T-helper 1 cell (primary cell): ENCODE measurements around the gene LILRA1.
"Not testable (repeated sequence)": the region's sequence is repeated elsewhere in the genome, so short reads cannot be mapped to it uniquely, and the experiment has no call there.

Source experiments
- DNase-seq, 5 donors: peaks; one replicate each; pipeline ENCODE4 v3.0.0-alpha.2; 2012 to 2020
- total RNA-seq, 4 donors: gene quantifications; one replicate each; lab custom pipeline; 2026; lab: John Stamatoyannopoulos, UW

The LILRA1 gene
- total RNA-seq: 0 to 0.12 (median 0) reads per million in 4 donors

GRCh38 chr19:54593445-54593844, at the start of gene LILRA1:
Gene LILRA1 (plus strand): TSS chr19:54593632. CDS start chr19:54594245, 613 bp downstream.
- not testable (repeated sequence) for DNase-seq

GRCh38 chr19:54548806-54549205, 44.6 kb upstream of the LILRA1 start:
- no peak for DNase-seq

DNA sequence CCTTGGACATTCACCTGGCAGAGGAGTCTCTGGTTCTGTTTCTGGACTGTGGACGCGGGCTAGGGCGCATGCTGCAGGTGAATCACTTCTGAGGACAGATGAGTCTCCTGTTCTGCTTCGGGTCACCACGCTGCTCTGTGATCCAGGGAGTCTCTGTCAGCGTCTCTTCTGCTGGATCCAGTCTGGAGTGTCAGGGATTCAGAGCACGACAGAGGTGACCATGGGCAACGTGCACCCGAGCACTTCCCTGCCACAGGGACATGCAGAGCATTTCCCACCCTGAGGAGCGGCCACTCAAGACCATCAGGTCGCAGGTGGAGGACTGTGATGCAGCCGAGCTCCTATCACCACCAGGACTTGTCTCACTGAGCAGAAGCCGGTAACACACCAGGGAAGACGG, 44.2 kb upstream of the LILRA1 start:
- no peak for DNase-seq

- DNase-seq: peak in 1 of 5 donors; percentile 11
These were observed 42.1 kb upstream of the LILRA1 start for GRCh38 chr19:54551293-54551692.

DNA sequence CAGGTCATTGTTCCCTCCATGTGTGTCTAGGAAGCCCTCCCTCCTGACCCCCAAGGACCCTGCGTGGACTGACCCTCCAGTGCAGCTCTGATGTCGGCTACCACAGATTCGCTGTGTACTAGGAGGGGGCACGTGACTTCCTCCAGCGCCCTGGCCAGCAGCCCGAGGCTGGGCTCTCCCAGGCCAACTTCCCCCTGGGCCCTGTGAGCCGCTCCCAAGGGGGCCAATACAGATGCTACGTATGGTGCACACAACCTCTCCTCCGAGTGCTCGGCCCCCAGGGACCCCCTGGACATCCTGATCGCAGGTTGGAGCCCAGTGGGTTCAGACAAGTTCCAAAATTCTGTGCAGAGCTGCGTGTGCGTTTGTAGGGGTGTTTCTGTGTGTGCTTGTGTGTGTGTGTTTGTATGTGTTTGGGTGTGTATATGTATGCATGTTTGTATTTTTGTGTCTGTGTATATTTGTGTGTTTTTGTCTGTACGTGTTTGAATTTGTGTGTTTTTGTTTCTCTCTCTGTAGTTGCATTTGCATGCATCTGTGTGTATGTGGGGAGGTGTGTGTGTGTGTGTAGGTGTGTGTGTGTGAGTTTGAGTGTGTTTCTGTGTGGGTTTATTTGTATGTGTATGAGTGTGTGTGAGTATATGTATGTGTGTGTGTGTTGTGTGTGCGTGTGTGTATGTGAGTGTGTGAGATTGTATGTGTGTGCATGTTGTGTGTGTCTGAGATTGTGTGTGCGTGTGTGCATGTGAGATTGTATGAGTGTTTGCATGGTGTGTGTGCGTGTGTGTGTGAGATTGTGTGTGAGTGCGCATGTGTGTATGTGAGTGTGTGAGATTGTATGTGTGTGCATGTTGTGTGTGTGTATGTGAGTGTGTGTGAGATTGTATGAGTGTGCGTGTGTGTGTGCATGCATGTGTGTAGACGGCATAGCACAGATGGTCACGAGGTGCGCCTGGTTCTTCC, 41.2 kb upstream of the LILRA1 start:
- DNase-seq: no peak

DNA sequence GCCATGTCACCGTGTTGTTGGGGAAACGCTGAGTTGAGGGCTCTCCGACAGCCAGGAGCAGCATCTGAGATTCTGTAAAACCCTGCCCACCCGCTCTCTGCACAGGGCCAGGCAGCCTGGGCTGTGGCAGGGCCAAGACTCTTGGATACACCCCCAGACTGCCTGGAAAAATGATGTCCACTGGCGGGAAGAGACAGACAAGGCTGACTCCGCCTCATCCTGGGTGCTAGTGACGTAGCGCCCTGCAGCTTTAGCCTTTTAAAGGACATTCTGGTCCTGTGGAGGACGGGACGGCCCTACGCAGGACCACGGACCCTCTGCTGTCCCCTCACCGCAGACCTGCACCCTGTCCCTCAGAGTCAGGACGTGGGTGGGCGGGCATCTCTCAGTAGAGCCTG, 40.5 kb upstream of the LILRA1 start:
- no peak for DNase-seq

DNA sequence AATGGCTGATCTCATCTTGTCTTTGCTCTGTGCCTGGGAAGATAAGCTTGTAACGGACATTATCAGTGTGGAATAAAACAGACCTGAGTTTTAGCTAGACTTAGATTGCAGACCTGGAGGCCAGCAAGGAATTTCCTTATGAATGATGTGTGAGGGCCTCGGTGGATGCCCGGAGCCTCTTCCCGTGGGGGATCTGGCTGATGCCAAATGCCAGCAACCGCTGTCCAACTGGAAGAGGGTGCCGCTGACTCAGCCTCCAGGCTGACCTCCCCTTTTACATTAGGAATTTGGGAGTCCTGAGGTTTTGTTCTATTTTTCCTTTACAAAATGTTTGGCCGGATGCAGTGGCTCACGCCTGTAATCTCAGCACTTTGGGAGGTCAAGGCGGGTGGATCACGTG, 39.4 kb upstream of the LILRA1 start:
- no peak for DNase-seq

DNA sequence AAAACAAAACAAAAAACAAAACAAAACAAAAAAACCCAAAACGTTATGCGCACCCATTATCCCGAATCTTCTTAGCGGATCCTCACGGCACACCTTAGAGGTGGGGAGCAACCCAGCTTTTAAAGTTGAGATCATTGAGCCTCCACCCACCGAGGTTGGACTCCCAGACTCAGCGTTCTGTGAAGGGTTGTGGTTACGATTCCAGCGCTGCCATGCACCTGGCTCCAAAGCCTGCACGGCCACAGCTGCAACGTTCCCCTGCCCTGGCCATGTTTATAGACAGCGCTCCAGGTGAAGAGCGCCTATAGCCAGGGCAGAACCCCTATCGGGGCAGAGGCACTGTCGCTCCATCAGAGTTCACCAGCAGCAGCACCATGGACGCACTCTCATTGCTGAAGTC, 38.5 kb upstream of the LILRA1 start:
- no peak for DNase-seq

GRCh38 chr19:54556194-54556593, 37.2 kb upstream of the LILRA1 start:
- no peak for DNase-seq

- no peak for DNase-seq
These were observed 35.1 kb upstream of the LILRA1 start for GRCh38 chr19:54558339-54558738.

DNA sequence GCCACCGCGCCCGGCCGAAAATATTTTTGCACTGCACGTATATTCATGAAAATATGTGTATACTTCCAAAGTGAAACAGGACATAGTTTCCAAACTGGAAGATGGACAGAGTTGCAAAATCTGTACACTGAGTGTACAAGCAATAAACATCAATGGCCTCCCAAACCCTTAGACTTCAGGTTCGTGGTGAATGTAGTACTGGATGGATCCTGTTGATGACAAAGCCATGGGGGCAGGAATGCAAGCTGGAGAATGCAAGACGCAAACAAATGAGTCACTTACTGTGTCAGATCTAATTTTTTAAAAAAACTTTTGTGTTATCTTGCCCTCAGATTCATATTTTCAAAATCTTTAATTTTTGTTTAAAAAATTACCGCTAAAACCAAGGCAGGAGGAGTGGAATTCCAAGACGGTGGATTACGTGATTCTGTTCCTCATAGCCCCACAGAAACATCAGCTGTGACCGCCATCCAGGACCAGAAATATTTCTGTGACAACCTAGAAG, 32.5 kb upstream of the LILRA1 start:
- no peak for DNase-seq

DNA sequence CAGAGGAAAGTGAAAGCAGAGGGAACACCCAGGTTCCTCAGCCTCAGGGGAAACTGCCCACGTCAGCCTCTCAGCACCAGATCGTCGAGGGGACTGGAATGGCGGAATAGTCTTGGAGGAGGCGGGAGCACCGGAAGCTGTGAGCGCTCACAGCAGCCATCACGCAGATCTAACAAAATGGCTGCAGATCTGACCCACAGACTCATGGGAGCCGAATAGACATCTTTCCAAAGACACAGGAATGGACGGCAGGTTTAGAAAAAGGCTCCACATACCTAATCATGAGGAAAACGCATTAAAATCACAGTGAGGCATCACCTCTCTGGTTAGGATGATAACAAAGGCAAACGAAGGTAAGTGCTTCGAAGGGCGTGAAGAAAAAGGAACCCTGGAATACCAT, 31.6 kb upstream of the LILRA1 start:
- no peak for DNase-seq

GRCh38 chr19:54563206-54563605, 30.2 kb upstream of the LILRA1 start:
- not testable (repeated sequence) for DNase-seq

DNA sequence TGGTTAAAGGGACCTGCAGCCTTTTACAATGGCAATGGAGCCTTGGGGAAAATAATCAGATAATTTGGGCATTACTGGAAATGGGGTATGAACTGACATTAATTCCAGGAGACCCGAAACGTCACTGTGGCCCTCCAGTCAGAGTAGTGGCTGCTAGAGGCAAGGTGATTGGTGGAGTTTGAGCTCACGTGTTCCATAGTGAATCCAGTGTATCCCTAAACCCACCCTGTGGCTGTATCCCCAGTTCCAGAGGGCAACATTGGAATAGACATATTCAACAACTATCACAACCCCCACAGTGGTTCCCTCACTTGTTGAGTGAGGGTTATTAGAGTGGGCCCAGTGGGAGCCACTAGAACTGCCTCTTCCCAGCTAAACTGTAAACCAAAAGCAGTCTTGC, 23.1 kb upstream of the LILRA1 start:
- no peak for DNase-seq

- not testable (repeated sequence) for DNase-seq
These were observed 21.5 kb upstream of the LILRA1 start for GRCh38 chr19:54571715-54572615.

DNA sequence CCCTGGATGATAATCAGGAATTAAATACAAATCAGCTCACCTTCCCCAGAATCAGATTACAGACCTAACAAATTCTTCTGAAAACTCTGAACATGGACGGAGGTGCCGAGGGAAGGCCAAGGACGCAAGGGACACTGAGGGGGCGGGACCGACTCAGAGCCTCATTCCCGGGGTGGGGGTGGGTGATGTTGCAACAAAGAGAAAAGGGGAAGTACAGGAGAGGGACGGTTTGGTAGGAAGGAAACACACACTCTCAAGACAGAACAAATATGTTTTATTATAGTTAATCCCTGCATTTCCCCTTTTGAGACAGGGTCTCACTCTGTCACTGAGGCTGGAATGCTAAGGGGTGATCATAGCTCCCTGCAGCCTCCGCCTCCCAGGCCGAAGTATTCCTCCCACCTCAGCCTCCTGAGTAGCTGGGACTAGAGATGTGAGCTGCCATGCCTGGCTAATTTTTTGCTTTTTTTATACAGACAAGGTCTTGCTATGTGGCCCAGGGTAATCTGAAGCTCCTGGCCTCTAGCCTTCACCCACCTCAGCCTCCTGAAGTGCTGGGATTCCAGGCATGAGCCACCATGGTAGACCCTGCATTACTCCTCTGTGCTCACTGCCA, 20.6 kb upstream of the LILRA1 start:
- DNase-seq: no peak

GRCh38 chr19:54573330-54573872, 20.0 kb upstream of the LILRA1 start, which contains the start of gene LILRA2:
Gene LILRA2 (plus strand): TSS chr19:54573790. CDS start chr19:54573879, 89 bp downstream.
- no peak for DNase-seq

DNA sequence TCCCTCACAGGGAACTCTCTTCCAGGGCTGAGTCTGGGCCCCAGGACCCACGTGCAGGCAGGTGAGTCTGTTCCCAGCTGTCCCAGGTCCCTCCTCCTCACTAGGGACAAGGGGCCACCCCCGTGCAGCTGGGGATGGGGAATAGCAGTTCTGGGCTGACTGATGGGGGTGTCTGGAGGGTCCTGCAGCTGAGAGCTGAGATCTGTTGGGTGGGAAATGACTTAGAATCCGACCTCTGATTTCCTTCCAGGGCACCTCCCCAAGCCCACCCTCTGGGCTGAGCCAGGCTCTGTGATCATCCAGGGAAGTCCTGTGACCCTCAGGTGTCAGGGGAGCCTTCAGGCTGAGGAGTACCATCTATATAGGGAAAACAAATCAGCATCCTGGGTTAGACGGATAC, 19.4 kb upstream of the LILRA1 start:
- no peak for DNase-seq

DNA sequence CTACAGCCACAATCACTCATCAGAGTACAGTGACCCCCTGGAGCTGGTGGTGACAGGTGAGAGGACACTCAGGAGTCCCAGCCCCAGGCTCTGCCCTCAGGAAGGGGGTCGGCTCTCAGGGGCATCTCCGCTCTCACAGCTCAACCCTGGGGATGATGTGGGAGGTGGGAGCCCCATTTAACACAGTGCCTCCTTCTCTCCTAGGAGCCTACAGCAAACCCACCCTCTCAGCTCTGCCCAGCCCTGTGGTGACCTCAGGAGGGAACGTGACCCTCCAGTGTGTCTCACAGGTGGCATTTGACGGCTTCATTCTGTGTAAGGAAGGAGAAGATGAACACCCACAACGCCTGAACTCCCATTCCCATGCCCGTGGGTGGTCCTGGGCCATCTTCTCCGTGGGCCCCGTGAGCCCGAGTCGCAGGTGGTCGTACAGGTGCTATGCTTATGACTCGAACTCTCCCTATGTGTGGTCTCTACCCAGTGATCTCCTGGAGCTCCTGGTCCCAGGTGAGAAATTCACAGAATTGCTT, 18.8 kb upstream of the LILRA1 start:
- no peak for DNase-seq

GRCh38 chr19:54575205-54575604, 18.2 kb upstream of the LILRA1 start:
- not testable (repeated sequence) for DNase-seq

DNA sequence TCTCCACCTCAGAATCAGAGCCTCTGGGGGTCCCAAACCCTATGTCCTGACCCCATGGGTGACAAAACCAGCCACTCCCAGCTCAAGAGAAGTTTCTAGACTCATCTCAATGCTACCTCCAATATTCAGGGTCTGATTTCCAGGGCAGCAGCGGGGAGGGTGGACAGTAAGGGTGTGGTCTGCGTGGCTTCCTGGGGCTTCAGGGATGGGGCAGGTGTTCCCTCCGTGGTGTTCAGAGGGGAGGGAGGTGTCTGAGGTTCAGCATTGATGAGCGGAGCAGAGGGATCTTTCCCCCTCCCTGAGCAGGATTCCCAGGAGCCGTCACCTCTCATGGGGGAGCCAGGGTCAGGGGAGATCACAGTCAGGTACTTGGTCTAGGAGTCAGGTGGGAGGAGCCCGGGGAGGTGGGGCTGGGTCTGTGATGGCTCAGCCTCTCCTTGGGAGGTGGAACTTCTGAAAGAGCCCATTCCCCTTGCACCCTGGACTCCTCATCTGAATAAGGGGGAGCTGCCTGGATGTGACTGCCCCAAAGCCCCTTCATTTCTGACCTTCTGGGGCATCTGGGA, 16.9 kb upstream of the LILRA1 start:
- no peak for DNase-seq

- no peak for DNase-seq
These were observed 16.1 kb upstream of the LILRA1 start for GRCh38 chr19:54577334-54577733.
